ENCODE results near the gene HSD11B2.

GRCh38 chr16:67463059-67463458 lies 32.1 kb downstream of the HSD11B2 start:
- TF ChIP-seq EZH2phosphoT487 (IDR thresholded peaks at IDR 0.05; ENCODE audit: borderline replicate concordance, low read depth, low read length) (no peak), CTCF (conservative IDR thresholded peaks at IDR 0.05; ENCODE audit: low read length) (no peak)

Measured in OCI-LY7 (cell line).